ENCODE measurements around the gene SMTN. TPM values are rescaled to one million over a fixed set of nuclear protein-coding genes. Genes with fewer than 3 reads are reported as not detected.

SMTN gene
- total and polyA plus RNA-seq, 9 of the 15 experiments (the other 6 are each of a cell fraction or from before 2014, with no cell fraction given) = 2.5 to 41.1 (median 16.1) TPM

DNA sequence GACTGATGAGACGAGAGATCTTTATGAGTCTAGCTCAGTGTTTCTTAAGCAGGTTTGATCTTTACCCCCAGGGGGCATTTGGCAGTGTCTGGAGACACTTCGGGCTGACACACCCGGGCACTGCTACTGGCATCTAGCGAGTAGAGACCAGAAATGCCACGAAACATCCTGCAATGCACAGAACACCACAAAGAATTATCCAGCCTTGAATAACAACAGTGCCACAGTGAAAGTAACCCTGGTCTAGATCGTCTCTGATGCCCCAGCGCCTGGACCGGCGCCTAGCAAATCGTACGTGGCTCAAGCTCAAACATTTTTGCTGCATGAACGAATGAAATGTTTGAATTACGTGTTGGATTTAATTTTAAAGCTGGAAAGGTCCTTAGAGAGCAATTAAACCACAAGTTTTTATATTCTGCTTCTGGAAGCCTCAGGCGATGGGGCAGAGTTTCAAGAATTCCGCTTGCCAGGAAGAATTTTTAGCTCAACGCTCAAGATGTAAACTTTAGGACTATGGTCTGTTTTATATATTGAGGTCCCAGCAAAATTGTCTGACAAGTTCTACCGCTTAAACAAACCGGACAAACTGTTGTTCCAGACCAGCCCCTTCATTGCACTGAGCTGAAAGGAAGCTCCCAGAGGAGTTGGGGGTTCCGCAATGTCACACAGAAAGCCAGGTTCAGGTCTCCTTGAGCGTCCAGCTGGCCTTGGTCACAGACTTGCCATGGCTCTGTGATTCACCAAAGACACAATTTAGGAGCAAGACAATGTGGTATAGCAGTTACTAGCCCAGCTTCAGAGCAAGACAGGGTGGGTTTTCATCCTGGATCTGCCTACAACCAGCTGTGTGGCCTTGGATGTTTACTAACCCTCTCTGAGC, 44.2 kb upstream of the SMTN start:
- DNase-seq (ENCODE audit: extremely low read depth in 1 of 4, low spot score in 3 of 4) = no peak
- ChIA-PET CTCF (ENCODE audit: low intra/inter-chr PET ratio) (no interaction called here), POLR2A (interaction anchor here (0.6 kb wide), 1 partner anchor 41 kb away, joined by 3 read pairs; no protein-coding TSS in a partner anchor)
- Histone ChIP-seq H3K9me1 (ENCODE audit: control insufficient read depth, insufficient read depth, low read length) (no peaks in the 10 kb centered on the region), H3K9me3 (replicated peaks; ENCODE audit: control insufficient read depth, insufficient read depth, low read depth, low read length) (no peaks in the 10 kb centered on the region), H3K4me1 (replicated peaks in 1 of 2; ENCODE audit: control insufficient read depth in 2 of 2, insufficient read depth in 2 of 2, low read length in 2 of 2) (no peaks in the 10 kb centered on the region), H3K4me2 (ENCODE audit: insufficient read depth, low read length) (no peak overlapping the region), H3K27ac (ENCODE audit: extremely low read depth, low read depth, low read length) (no peak overlapping the region), H2AFZ (ENCODE audit: low read depth, low read length) (no peak overlapping the region), H3K36me3 (ENCODE audit: control insufficient read depth, insufficient read depth, low read length) (no peaks in the 10 kb centered on the region), H3K4me3 (no peak overlapping the region), H3K9ac (ENCODE audit: insufficient read depth in 1 of 2, low read depth in 2 of 2, low read length in 2 of 2) (no peak overlapping the region), H3K79me2 (ENCODE audit: control insufficient read depth, insufficient read depth, low read length) (no peaks in the 10 kb centered on the region), H4K20me1 (replicated peaks; ENCODE audit: control insufficient read depth, insufficient read depth, low read length) (no peaks in the 10 kb centered on the region), H3K27me3 (ENCODE audit: control insufficient read depth in 2 of 2, insufficient read depth in 2 of 2, low read length in 2 of 2) (no peaks in the 10 kb centered on the region)
- intact Hi-C loops (cut with micrococcal nuclease) = no loop called here
- 33% methylated on average over 17 of the region's 20 CpGs for WGBS (ENCODE audit: insufficient coverage, low coverage, missing lambda C conversion rate)
- no peak for TF ChIP-seq ZNF445 (CRISPR knock-in tag; IDR thresholded peaks at IDR 0.05; ENCODE audit: low read depth)
- no peak for TF ChIP-seq ZNF785 (CRISPR knock-in tag; IDR thresholded peaks at IDR 0.05)
- TF ChIP-seq SMARCE1 (IDR thresholded peaks at IDR 0.05) = no peak
- no peak for TF ChIP-seq KDM4B (IDR thresholded peaks at IDR 0.05; ENCODE audit: borderline replicate concordance in 2 of 2, low read depth in 1 of 2)
- TF ChIP-seq THRAP3 (IDR thresholded peaks at IDR 0.05; ENCODE audit: borderline replicate concordance) = no peak
- TF ChIP-seq, protein P1, sequence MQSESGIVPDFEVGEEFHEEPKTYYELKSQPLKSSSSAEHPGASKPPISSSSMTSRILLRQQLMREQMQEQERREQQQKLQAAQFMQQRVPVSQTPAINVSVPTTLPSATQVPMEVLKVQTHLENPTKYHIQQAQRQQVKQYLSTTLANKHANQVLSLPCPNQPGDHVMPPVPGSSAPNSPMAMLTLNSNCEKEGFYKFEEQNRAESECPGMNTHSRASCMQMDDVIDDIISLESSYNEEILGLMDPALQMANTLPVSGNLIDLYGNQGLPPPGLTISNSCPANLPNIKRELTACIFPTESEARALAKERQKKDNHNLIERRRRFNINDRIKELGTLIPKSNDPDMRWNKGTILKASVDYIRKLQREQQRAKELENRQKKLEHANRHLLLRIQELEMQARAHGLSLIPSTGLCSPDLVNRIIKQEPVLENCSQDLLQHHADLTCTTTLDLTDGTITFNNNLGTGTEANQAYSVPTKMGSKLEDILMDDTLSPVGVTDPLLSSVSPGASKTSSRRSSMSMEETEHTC (IDR thresholded peaks at IDR 0.05) = no peak
- FAIRE-seq = no peak
- in situ Hi-C loops (cut with MboI) = no loop called here
- no peak for ATAC-seq
- BruUV-seq (replicated peaks) = no TSS peak

Measured in K562 (cell line).